Neural cell (in vitro differentiated cells): Measurements from ENCODE around the gene CXCL10.

Experiments
- EP300 ChIP-seq: fragments of 450-650 bp; conservative IDR thresholded peaks from 2 replicates; pipeline ENCODE4 v1.6.1; 2014; ENCODE audit warnings: antibody characterized with exemption, mild to moderate bottlenecking, moderate library complexity; ENCODE audit not compliant: poor library complexity, severe bottlenecking
- EZH2 ChIP-seq: fragments of 200-600, 300-800 bp; shearing (Covaris generic), sonication (generic); IDR thresholded peaks from 2 replicates; pipeline ENCODE4 v1.6.1; 2014; ENCODE audit warnings: antibody characterized with exemption, low read length, borderline replicate concordance, mild to moderate bottlenecking; ENCODE audit not compliant: insufficient read depth, poor library complexity, severe bottlenecking
- MXI1 ChIP-seq: fragments of 450-650 bp; conservative IDR thresholded peaks from 2 replicates; pipeline ENCODE4 v1.6.1; 2014; ENCODE audit warnings: antibody characterized with exemption, mild to moderate bottlenecking; ENCODE audit not compliant: poor library complexity, severe bottlenecking
- POLR2AphosphoS5 ChIP-seq: IDR thresholded peaks from 2 replicates; pipeline ENCODE4 v1.6.1; 2012
- RAD21 ChIP-seq: fragments of 450-650 bp; conservative IDR thresholded peaks from 2 replicates; pipeline ENCODE4 v1.6.1; 2014; ENCODE audit warnings: antibody characterized with exemption, mild to moderate bottlenecking, moderate library complexity
- SMC3 ChIP-seq: fragments of 450-650 bp; conservative IDR thresholded peaks from 2 replicates; pipeline ENCODE4 v1.6.1; 2014; ENCODE audit warnings: antibody characterized with exemption, mild to moderate bottlenecking, moderate library complexity; ENCODE audit not compliant: poor library complexity
- TAF1 ChIP-seq: IDR thresholded peaks from 2 replicates; pipeline ENCODE4 v1.6.1; 2012; ENCODE audit warnings: low read depth
- TF ChIP-seq, protein P1 (sequence below): fragments of 450-650 bp; IDR thresholded peaks from 2 replicates; pipeline ENCODE4 v1.5.1; 2014; ENCODE audit warnings: antibody characterized with exemption, mild to moderate bottlenecking, moderate library complexity; ENCODE audit not compliant: poor library complexity, severe bottlenecking
- TF ChIP-seq, protein P2 (sequence below): IDR thresholded peaks from 2 replicates; pipeline ENCODE4 v1.6.1; 2012; ENCODE audit warnings: borderline replicate concordance

GRCh38 chr4:75980576-75980975 is 42.7 kb downstream of the CXCL10 start:
- TF ChIP-seq, protein P1, sequence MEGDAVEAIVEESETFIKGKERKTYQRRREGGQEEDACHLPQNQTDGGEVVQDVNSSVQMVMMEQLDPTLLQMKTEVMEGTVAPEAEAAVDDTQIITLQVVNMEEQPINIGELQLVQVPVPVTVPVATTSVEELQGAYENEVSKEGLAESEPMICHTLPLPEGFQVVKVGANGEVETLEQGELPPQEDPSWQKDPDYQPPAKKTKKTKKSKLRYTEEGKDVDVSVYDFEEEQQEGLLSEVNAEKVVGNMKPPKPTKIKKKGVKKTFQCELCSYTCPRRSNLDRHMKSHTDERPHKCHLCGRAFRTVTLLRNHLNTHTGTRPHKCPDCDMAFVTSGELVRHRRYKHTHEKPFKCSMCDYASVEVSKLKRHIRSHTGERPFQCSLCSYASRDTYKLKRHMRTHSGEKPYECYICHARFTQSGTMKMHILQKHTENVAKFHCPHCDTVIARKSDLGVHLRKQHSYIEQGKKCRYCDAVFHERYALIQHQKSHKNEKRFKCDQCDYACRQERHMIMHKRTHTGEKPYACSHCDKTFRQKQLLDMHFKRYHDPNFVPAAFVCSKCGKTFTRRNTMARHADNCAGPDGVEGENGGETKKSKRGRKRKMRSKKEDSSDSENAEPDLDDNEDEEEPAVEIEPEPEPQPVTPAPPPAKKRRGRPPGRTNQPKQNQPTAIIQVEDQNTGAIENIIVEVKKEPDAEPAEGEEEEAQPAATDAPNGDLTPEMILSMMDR: no peak
- TF ChIP-seq, protein P2, sequence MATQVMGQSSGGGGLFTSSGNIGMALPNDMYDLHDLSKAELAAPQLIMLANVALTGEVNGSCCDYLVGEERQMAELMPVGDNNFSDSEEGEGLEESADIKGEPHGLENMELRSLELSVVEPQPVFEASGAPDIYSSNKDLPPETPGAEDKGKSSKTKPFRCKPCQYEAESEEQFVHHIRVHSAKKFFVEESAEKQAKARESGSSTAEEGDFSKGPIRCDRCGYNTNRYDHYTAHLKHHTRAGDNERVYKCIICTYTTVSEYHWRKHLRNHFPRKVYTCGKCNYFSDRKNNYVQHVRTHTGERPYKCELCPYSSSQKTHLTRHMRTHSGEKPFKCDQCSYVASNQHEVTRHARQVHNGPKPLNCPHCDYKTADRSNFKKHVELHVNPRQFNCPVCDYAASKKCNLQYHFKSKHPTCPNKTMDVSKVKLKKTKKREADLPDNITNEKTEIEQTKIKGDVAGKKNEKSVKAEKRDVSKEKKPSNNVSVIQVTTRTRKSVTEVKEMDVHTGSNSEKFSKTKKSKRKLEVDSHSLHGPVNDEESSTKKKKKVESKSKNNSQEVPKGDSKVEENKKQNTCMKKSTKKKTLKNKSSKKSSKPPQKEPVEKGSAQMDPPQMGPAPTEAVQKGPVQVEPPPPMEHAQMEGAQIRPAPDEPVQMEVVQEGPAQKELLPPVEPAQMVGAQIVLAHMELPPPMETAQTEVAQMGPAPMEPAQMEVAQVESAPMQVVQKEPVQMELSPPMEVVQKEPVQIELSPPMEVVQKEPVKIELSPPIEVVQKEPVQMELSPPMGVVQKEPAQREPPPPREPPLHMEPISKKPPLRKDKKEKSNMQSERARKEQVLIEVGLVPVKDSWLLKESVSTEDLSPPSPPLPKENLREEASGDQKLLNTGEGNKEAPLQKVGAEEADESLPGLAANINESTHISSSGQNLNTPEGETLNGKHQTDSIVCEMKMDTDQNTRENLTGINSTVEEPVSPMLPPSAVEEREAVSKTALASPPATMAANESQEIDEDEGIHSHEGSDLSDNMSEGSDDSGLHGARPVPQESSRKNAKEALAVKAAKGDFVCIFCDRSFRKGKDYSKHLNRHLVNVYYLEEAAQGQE: no peak
- TF ChIP-seq TAF1 (no peak), POLR2AphosphoS5 (no peak), EZH2 (no peak), RAD21 (no peak), SMC3 (no peak), EP300 (no peak), MXI1 (no peak)
